Sigmoid colon (tissue), 4 donors: Measurements from ENCODE around the gene MLEC.

Experiments used
- CTCF ChIP-seq, 4 experiments: fragments of 450-650 bp in 3 of 4; fragments of 200-600 bp in 1 of 4; IDR thresholded peaks; one replicate each; pipeline ENCODE4 v1.5.1; 2016 to 2019; ENCODE audit warnings: antibody characterized with exemption in 4 of 4, mild to moderate bottlenecking in 3 of 4, moderate library complexity in 2 of 4
- EP300 ChIP-seq, 4 donors: sonication (generic); formaldehyde crosslinking; IDR thresholded peaks; one replicate each; pipeline ENCODE4 v1.6.1; 2017; ENCODE audit warnings: antibody characterized with exemption in 4 of 4
- POLR2A ChIP-seq, 2 donors: fragments of 450-650 bp; IDR thresholded peaks; one replicate each; pipeline ENCODE4 v1.6.1; 2016; ENCODE audit warnings: antibody characterized with exemption in 2 of 2, mild to moderate bottlenecking in 2 of 2, moderate library complexity in 2 of 2

DNA sequence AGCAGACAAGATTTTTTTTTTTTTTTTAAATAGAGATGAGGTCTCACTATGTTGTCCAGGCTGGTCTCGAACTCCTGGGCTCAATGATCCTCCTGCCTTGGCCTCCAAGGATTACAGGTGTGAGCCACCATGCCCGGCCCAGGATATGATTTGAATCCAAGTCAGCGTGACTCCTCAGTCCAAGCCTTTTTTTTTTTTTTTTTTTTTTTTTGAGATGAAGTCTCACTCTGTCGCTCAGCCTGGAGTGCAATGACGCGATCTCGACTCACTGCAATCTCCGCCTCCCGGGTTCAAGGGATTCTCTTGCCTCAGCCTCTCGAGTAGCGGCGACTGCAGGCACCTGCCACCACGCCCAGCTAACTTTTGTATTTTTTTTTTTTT, 39.6 kb upstream of the MLEC start:
- TF ChIP-seq CTCF (IDR thresholded peaks at IDR 0.05), result no peak
- TF ChIP-seq POLR2A (IDR thresholded peaks at IDR 0.05), result no peak
- no peak for TF ChIP-seq EP300 (IDR thresholded peaks at IDR 0.05)
